ENCODE results near the gene PIP4K2A.

GRCh38 chr10:22727663-22728062 lies 13.3 kb upstream of the PIP4K2A start:
- no peak for TF ChIP-seq BHLHE40 (IDR thresholded peaks at IDR 0.05; ENCODE audit: borderline replicate concordance)
- TF ChIP-seq SUZ12 (IDR thresholded peaks at IDR 0.05) = no peak
- no peak for TF ChIP-seq SP1 (IDR thresholded peaks at IDR 0.05)
- TF ChIP-seq HDGF (IDR thresholded peaks at IDR 0.05; ENCODE audit: borderline replicate concordance) = no peak
- no peak for TF ChIP-seq L3MBTL2 (conservative IDR thresholded peaks at IDR 0.05)
- TF ChIP-seq ARNT (IDR thresholded peaks at IDR 0.05) = no peak
- no peak for TF ChIP-seq ZNF384 (IDR thresholded peaks at IDR 0.05)
- no peak for TF ChIP-seq FOXK2 (IDR thresholded peaks at IDR 0.05)
- no peak for TF ChIP-seq NFRKB (IDR thresholded peaks at IDR 0.05)
- TF ChIP-seq TARDBP (IDR thresholded peaks at IDR 0.05) = no peak
- no peak for TF ChIP-seq FOXM1 (IDR thresholded peaks at IDR 0.05; ENCODE audit: borderline replicate concordance)
- TF ChIP-seq ELF4 (IDR thresholded peaks at IDR 0.05) = no peak
- no peak for TF ChIP-seq CTBP1 (IDR thresholded peaks at IDR 0.05; ENCODE audit: borderline replicate concordance)

Measured in HEK293T (cell line).